A549 (cell line): Measurements from ENCODE around the gene CMYA5.

ENCODE experiments used
- EP300 ChIP-seq, 2 experiments: fragments of >200 bp; sonication (Bioruptor Twin); formaldehyde crosslinking; IDR thresholded peaks; 2 replicates in 1 of 2; 3 replicates in 1 of 2; pipeline ENCODE4 v1.6.1; 2016 to 2017
- MYC ChIP-seq: IDR thresholded peaks from 2 replicates; pipeline ENCODE4 v1.6.1; 2012; ENCODE audit warnings: mild to moderate bottlenecking, inconsistent platforms, low read length, improper control_type of control experiment, borderline replicate concordance
- NFE2L2 ChIP-seq: fragments of 150-350 bp; conservative IDR thresholded peaks from 2 replicates; pipeline ENCODE4 v1.6.1; 2014; ENCODE audit warnings: low read length
- NR3C1 ChIP-seq: fragments of >200 bp; sonication (Bioruptor Twin); formaldehyde crosslinking; IDR thresholded peaks from 3 replicates; pipeline ENCODE4 v1.6.1; 2017
- POLR2A ChIP-seq: IDR thresholded peaks from 2 replicates; pipeline ENCODE4 v1.6.1; 2012; ENCODE audit warnings: mild to moderate bottlenecking, low read length
- RFX5 ChIP-seq: fragments of 450-650 bp; IDR thresholded peaks from 2 replicates; pipeline ENCODE4 v1.7.1; 2014; ENCODE audit warnings: antibody characterized with exemption, mild to moderate bottlenecking, moderate library complexity
- TF ChIP-seq, protein P1 (sequence below): fragments of >200 bp; sonication (Bioruptor Twin); formaldehyde crosslinking; IDR thresholded peaks from 3 replicates; pipeline ENCODE4 v1.5.1; 2016

DNA sequence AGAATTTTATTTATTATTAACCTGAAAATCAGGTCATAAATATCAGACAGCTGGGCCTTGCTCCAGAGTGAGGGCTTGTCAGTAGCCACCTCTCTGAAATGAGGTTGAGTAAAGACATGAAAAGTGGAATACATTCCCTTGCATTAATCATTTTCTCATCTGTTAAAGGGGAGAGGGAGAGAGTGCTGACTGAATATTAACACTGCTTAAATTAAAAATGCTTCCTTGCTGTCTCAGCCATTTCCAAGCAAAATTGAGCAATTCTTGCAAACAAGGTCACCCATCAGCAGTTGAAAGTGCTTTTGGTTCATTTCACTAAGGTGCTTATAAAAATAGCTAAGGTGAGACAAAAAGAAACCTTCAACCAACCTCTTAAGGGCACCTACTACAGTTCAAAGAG lies 102.8 kb downstream of the CMYA5 start:
- TF ChIP-seq NR3C1: no peak
- TF ChIP-seq, protein P1, sequence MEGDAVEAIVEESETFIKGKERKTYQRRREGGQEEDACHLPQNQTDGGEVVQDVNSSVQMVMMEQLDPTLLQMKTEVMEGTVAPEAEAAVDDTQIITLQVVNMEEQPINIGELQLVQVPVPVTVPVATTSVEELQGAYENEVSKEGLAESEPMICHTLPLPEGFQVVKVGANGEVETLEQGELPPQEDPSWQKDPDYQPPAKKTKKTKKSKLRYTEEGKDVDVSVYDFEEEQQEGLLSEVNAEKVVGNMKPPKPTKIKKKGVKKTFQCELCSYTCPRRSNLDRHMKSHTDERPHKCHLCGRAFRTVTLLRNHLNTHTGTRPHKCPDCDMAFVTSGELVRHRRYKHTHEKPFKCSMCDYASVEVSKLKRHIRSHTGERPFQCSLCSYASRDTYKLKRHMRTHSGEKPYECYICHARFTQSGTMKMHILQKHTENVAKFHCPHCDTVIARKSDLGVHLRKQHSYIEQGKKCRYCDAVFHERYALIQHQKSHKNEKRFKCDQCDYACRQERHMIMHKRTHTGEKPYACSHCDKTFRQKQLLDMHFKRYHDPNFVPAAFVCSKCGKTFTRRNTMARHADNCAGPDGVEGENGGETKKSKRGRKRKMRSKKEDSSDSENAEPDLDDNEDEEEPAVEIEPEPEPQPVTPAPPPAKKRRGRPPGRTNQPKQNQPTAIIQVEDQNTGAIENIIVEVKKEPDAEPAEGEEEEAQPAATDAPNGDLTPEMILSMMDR: no peak
- no peak for TF ChIP-seq NFE2L2
- TF ChIP-seq RFX5: no peak
- TF ChIP-seq POLR2A: no peak
- no peak for TF ChIP-seq EP300 (IDR thresholded peaks at IDR 0.05)
- TF ChIP-seq MYC: no peak
